BJ (cell line): Measurements from ENCODE around the gene NCR2. TPM values are rescaled to one million over a fixed set of nuclear protein-coding genes. Genes with fewer than 3 reads are reported as not detected.

Source experiments
- CTCF ChIA-PET: fragments of 350-600 bp; formaldehyde crosslinking; extraction: SDS; loops from one replicate; lab custom pipeline; 2021; ENCODE audit warnings: antibody characterized with exemption, inconsistent platforms; lab: Yijun Ruan, JAX
- POLR2A ChIA-PET: fragments of 300-600 bp; sonication (Branson Sonifier 250); formaldehyde crosslinking; extraction: SDS; loops from one replicate; lab custom pipeline; 2021; ENCODE audit warnings: antibody characterized with exemption; lab: Charles Lee
- DNase-seq: peaks from one replicate; pipeline ENCODE4 v3.0.0-alpha.2; 2011; ENCODE audit warnings: low read depth
- H3K27me3 ChIP-seq: 2 replicates; pipeline ENCODE4 v1.6.0; 2011; ENCODE audit warnings: low read length; ENCODE audit not compliant: control insufficient read depth, insufficient read depth
- H3K36me3 ChIP-seq: 2 replicates; pipeline ENCODE4 v1.5.1; 2011; ENCODE audit warnings: low read length; ENCODE audit not compliant: control insufficient read depth, insufficient read depth
- H3K4me3 ChIP-seq: 2 replicates; pipeline ENCODE4 v1.5.1; 2011; ENCODE audit warnings: low read depth, mild to moderate bottlenecking, control low read depth, low read length
- CTCF ChIP-seq: IDR thresholded peaks from 2 replicates; pipeline ENCODE4 v1.5.1; 2011; ENCODE audit warnings: low read depth, mild to moderate bottlenecking, control low read depth, inconsistent platforms, low read length, moderate library complexity; ENCODE audit not compliant: insufficient read depth
- polyA plus RNA-seq: library from polyadenylated mRNA; depleted of rRNA; stranded (reverse); fragments of >200 nt; gene quantifications from 2 replicates; pipeline ENCODE4 v1.2.3, GENCODE V29; 2011

The NCR2 gene
- polyA plus RNA-seq, 1 experiment = not detected

DNA sequence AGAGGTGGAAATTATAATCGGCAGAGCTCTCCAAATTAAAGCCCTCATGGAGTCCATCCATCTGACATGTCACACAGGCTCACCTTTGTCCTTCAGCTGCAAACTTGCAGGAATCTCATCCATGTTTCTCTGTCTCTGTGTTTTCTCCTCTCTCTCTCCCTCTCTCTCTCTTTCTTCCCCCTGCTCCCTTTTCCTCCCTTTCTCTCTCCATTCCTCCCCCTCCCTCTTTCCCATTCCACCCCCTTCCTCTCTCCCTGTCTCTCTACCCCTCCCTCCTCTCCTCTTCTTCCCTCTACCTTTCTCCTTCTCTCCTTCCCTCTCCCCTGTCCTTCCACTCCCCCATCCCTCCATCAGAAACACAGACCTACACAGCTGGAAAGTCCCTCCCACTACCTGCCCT lies 6.8 kb downstream of the NCR2 start:
- ChIA-PET CTCF (interaction anchor here (0.7 to 0.9 kb wide), 2 partner anchors 8 to 342 kb away, joined by 3 read pairs; no protein-coding TSS in a partner anchor), POLR2A (no interaction called here)
- DNase-seq = no peak
- Histone ChIP-seq H3K36me3 (no peaks in the 10 kb centered on the region), H3K27me3 (peaks cover 13% of the 10 kb centered on the region), H3K4me3 (no peak overlapping the region)
- TF ChIP-seq CTCF = no peak

DNA sequence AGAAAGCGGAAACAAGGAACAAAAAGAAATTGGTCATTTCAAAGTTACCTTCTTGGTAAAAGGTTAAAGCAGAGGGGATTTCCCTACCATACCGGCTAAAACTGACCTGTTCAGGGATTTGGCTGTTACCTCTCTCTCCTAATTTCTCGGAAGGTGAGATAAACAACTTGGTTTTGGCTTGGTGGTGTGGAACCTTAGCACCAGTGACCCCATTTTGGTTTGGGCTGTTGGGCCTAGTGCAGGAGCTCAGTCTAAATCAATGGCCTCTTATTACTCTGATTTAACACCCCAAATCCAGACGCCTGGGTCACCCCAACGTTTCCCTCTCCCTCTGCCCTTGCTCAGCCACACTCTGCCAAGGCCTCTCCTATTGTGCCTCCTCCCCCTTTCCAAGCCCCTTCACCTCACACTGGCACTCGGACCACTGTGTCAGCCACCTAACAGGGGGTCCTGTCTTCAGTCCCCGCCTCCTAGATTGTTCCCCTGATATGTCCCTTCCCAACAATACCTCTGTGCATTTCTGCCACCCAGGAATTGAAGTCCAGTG lies 8.3 kb downstream of the NCR2 start:
- ChIA-PET CTCF (no interaction called here), POLR2A (no interaction called here)
- no peak for TF ChIP-seq CTCF
- no peak overlapping the region for H3K4me3 ChIP-seq
- no peak for DNase-seq
- peaks cover 13% of the 10 kb centered on the region for H3K27me3 ChIP-seq
- H3K36me3 ChIP-seq = no peaks in the 10 kb centered on the region

GRCh38 chr6:41344876-41345275 lies 9.5 kb downstream of the NCR2 start:
- Histone ChIP-seq H3K36me3 (no peaks in the 10 kb centered on the region), H3K4me3 (no peak overlapping the region), H3K27me3 (peaks cover 13% of the 10 kb centered on the region)
- TF ChIP-seq CTCF = no peak
- ChIA-PET POLR2A (no interaction called here), CTCF (interaction anchor here (1.0 kb wide), 1 partner anchor 11 kb away, joined by 4 read pairs; no protein-coding TSS in a partner anchor)
- no peak for DNase-seq

DNA sequence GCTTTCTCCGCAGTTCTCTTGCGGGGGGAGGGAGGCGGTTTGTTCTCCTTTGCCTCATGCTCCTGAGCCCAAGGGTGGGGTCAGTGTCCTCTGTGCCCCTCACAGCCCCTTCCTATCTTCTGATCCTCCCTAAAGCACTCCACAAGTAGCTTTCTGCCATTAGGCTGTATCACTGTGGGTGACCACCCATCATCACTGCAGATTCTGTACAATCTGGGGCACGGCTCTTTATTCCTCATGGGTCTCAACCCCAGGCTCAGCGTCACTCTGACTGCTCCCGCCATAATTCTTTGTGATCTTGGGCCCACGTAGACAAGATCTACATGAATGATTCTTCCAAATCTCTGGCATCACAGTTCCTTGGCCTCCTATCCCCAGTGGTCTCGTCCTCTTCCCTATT lies 10.5 kb downstream of the NCR2 start:
- TF ChIP-seq CTCF = no peak

DNA sequence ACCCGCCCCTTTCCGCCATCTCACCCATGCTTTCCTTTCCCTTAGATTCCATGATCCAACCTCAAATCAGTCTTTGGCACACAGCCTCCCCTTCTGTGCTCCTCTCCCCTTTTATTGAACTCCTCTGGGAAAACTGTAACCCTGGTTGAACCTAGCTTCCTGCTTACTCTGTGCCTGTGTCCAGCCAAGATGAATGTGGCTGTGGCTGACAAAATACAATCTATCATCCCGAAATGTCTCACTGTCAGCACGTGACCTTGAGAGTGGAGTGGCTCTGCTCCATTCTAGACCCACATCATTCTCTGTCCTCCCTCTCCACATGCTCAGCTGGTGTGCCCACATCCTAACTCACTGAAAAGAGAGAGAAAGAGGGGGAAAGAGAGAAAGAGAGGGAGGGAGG lies 11.0 kb downstream of the NCR2 start:
- H3K27me3 ChIP-seq = peaks cover 13% of the 10 kb centered on the region
- DNase-seq = no peak
- no peak overlapping the region for H3K4me3 ChIP-seq
- ChIA-PET CTCF (no interaction called here), POLR2A (no interaction called here)
- TF ChIP-seq CTCF = no peak
- no peaks in the 10 kb centered on the region for H3K36me3 ChIP-seq

More for the DNA sequence above, 10.5 kb downstream of the NCR2 start:
- ChIA-PET POLR2A (no interaction called here), CTCF (interaction anchor here (0.6 kb wide), 1 partner anchor 611 kb away, joined by 3 read pairs; no protein-coding TSS in a partner anchor)
- Histone ChIP-seq H3K27me3 (peaks cover 15% of the 10 kb centered on the region), H3K4me3 (no peak overlapping the region), H3K36me3 (no peaks in the 10 kb centered on the region)
- no peak for DNase-seq
